Right lobe of liver (tissue), 4 donors: ENCODE measurements around the gene HOXD13.

Experiments
- CTCF ChIP-seq, 4 donors: fragments of 200-600 bp in 3 of 4; fragments of 450-650 bp in 1 of 4; IDR thresholded peaks; one replicate each; pipeline versions ENCODE4 v1.5.1 to v1.8.0; 2016 to 2022; ENCODE audit warnings: antibody characterized with exemption in 4 of 4, mild to moderate bottlenecking in 2 of 4
- POLR2A ChIP-seq: fragments of 450-650 bp; IDR thresholded peaks from one replicate; pipeline ENCODE4 v1.6.1; 2017; ENCODE audit warnings: antibody characterized with exemption, mild to moderate bottlenecking
- donor health status: DM: no; HTN: no; CAD: no.
- donor health status: DM: no; HTN: no; CAD: no.
- donor health status: DM: no; HTN: yes; CAD: no.

GRCh38 chr2:176093145-176093897, 800 bp downstream of the HOXD13 start:
- TF ChIP-seq CTCF (IDR thresholded peaks at IDR 0.05) (no peak), POLR2A (no peak)
